Naive thymus-derived CD4-positive, alpha-beta T cell (primary cell): ENCODE measurements around the gene CEP72. TPM values are rescaled to one million over a fixed set of nuclear protein-coding genes. Genes with fewer than 3 reads are reported as not detected.

Experiments used
- ATAC-seq: fragments of 150-1000 bp; cut with Tn5 transposase; 2 replicates; pipeline ENCODE4 v1.10.0; 2021; ENCODE audit warnings: mild to moderate bottlenecking, moderate library complexity
- CTCF ChIA-PET: fragments of 350-600 bp; sonication (Branson Sonifier 250); formaldehyde crosslinking; loops from one replicate; lab custom pipeline; 2021; ENCODE audit warnings: antibody characterized with exemption; lab: Charles Lee
- POLR2A ChIA-PET: fragments of 350-600 bp; sonication (Branson Sonifier 250); formaldehyde crosslinking; loops from one replicate; lab custom pipeline; 2021; ENCODE audit warnings: antibody characterized with exemption, inconsistent platforms; lab: Charles Lee
- DNase-seq, 9 donors: peaks; one replicate each; pipeline versions ENCODE4 v3.0.0 to v3.0.0-alpha.2; 2020 to 2022; ENCODE audit warnings: mixed read lengths in 1 of 9
- H3K27ac ChIP-seq: one replicate; pipeline ENCODE4 v1.7.0; 2013; ENCODE audit warnings: mild to moderate bottlenecking, low read depth, low read length, moderate library complexity
- H3K27me3 ChIP-seq, 2 donors: one replicate each; pipeline ENCODE4 v1.7.0; 2013; ENCODE audit warnings: low read length in 2 of 2, mild to moderate bottlenecking in 2 of 2, moderate library complexity in 2 of 2; ENCODE audit not compliant: control insufficient read depth in 2 of 2, insufficient read depth in 2 of 2
- H3K36me3 ChIP-seq, 3 experiments: 1 replicate in 2 of 3; 2 replicates in 1 of 3; pipeline ENCODE4 v1.7.0; 2013; ENCODE audit warnings: low read length in 3 of 3, mild to moderate bottlenecking in 3 of 3, moderate library complexity in 1 of 3; ENCODE audit not compliant: insufficient read depth in 3 of 3, control insufficient read depth in 2 of 3
- H3K4me1 ChIP-seq, 2 donors: one replicate each; pipeline ENCODE4 v1.7.0; 2013; ENCODE audit warnings: low read length in 2 of 2, mild to moderate bottlenecking in 2 of 2, moderate library complexity in 1 of 2; ENCODE audit not compliant: control insufficient read depth in 2 of 2, insufficient read depth in 2 of 2
- H3K4me3 ChIP-seq: 2 replicates; pipeline ENCODE4 v1.7.0; 2013; ENCODE audit warnings: mild to moderate bottlenecking, low read length
- H3K9me3 ChIP-seq, 3 experiments: 1 replicate in 2 of 3; 2 replicates in 1 of 3; pipeline ENCODE4 v1.7.0; 2013; ENCODE audit warnings: low read length in 3 of 3; ENCODE audit not compliant: control insufficient read depth in 2 of 3
- H3K27ac Mint-ChIP-seq, 9 donors: one replicate each; pipeline ENCODE4 v1.8.0; 2020 to 2022; ENCODE audit warnings: mixed read lengths in 9 of 9, mild to moderate bottlenecking in 8 of 9, moderate library complexity in 5 of 9, inconsistent platforms in 2 of 9
- H3K27me3 Mint-ChIP-seq, 5 donors: one replicate each; pipeline ENCODE4 v1.8.0; 2021 to 2022; ENCODE audit warnings: mixed read lengths in 5 of 5, mild to moderate bottlenecking in 1 of 5
- H3K36me3 Mint-ChIP-seq, 5 donors: one replicate each; pipeline ENCODE4 v1.8.0; 2020 to 2022; ENCODE audit warnings: mixed read lengths in 5 of 5, mild to moderate bottlenecking in 3 of 5, inconsistent platforms in 1 of 5
- H3K4me1 Mint-ChIP-seq, 7 donors: one replicate each; pipeline ENCODE4 v1.8.0; 2020 to 2022; ENCODE audit warnings: mixed read lengths in 7 of 7, mild to moderate bottlenecking in 3 of 7, inconsistent platforms in 1 of 7
- H3K4me3 Mint-ChIP-seq, 10 donors: one replicate each; pipeline ENCODE4 v1.8.0; 2020 to 2022; ENCODE audit warnings: mild to moderate bottlenecking in 10 of 10, mixed read lengths in 10 of 10, moderate library complexity in 6 of 10, inconsistent platforms in 2 of 10
- H3K9me3 Mint-ChIP-seq, 11 donors: one replicate each; pipeline ENCODE4 v1.8.0; 2020 to 2022; ENCODE audit warnings: mixed read lengths in 11 of 11, mild to moderate bottlenecking in 4 of 11, inconsistent platforms in 1 of 11, moderate library complexity in 1 of 11
- intact Hi-C, 2 donors: fragments of 100-400 bp; cut with micrococcal nuclease; formaldehyde crosslinking; loops; one replicate each; pipeline ENCODE4 v1.15.1; 2023
- polyA plus RNA-seq, 2 donors: library from polyadenylated mRNA; unstranded; fragments of 300-500 nt; fragmentation: Illumina TruSeq; gene quantifications; one replicate each; pipeline ENCODE4 v1.2.3, GENCODE V29; 2021
- total RNA-seq, 6 experiments: library from RNA in 5 of 6; stranded (reverse) in 5 of 6; gene quantifications; 1 replicate in 5 of 6; 2 replicates in 1 of 6; pipeline ENCODE4 v1.2.3 and lab custom pipeline; 2021 to 2026

The CEP72 gene, protein sequence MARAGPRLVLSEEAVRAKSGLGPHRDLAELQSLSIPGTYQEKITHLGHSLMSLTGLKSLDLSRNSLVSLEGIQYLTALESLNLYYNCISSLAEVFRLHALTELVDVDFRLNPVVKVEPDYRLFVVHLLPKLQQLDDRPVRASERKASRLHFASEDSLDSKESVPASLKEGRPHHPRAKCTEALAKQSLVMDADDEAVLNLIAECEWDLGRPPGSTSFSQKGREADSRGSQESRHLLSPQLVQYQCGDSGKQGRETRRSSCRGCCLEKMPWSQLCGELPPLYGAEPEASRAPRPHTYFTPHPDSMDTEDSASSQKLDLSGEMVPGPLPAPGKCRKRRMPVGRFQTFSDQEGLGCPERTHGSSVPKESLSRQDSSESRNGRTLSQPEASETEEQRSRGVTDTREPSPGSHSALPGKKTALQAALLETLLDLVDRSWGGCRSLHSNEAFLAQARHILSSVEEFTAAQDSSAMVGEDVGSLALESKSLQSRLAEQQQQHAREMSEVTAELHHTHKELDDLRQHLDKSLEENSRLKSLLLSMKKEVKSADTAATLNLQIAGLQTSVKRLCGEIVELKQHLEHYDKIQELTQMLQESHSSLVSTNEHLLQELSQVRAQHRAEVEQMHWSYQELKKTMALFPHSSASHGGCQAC
- total RNA-seq (10 to 100 TPM; 13.4 to 33.8 (median 22.7) TPM), polyA plus RNA-seq (1 to 10 TPM; 6.0 to 8.7 TPM), total RNA-seq (lab: John Stamatoyannopoulos, UW) (22.9 reads per million, percentile 53 among the genes with 10 or more reads in this experiment)

GRCh38 chr5:611731-612486 lies at the start of gene CEP72:
TSS of gene CEP72 (plus strand) at chr5:612340. CDS start at chr5:612362, 22 bp downstream.
- Histone ChIP-seq H3K27ac (peak within 1 kb of the TSS; percentile 75), H3K9me3 (no peaks in the 10 kb centered on the region), H3K27me3 (no peaks in the 10 kb centered on the region), H3K4me1 (peaks cover 5 to 7% of the 10 kb centered on the region in 2 donors), H3K36me3 (no peaks in the 10 kb centered on the region), H3K4me3 (peak within 1 kb of the TSS; percentile 59)
- POLR2A ChIA-PET = interaction anchor here (0.6 to 2.4 kb wide), 5 partner anchors 10 to 394 kb away, joined by 3 to 6 read pairs (median 4); partner anchors contain the start of genes BRD9, CCDC127, SDHA and TRIP13
- peaks cover 36 to 60% (median 56%) of the 10 kb centered on the region in 7 donors for H3K4me1 Mint-ChIP-seq
- CTCF ChIA-PET = no interaction called here
- H3K9me3 Mint-ChIP-seq = peaks cover 0 to 3% (median 0%) of the 10 kb centered on the region in 11 donors
- peak; percentile 98 for ATAC-seq
- peak within 1 kb of the TSS; percentile 76 to 96 (median 85) for H3K27ac Mint-ChIP-seq
- peaks cover 0 to 14% (median 8%) of the 10 kb centered on the region in 5 donors for H3K27me3 Mint-ChIP-seq
- peak within 1 kb of the TSS; percentile 84 to 99 (median 95) for H3K4me3 Mint-ChIP-seq
- intact Hi-C loops = loop anchor here (1.0 to 10.0 kb wide), 12 partner anchors 67 to 1193 kb away; partner anchors contain the start of genes BRD9 (in 1 of the 2), NDUFS6 (in 1 of the 2), PDCD6 (in 1 of the 2) and TRIP13 (in 1 of the 2)
- DNase-seq = peak; percentile 81 to 96 (median 88)
- peaks cover 0 to 12% (median 9%) of the 10 kb centered on the region in 5 donors for H3K36me3 Mint-ChIP-seq

DNA sequence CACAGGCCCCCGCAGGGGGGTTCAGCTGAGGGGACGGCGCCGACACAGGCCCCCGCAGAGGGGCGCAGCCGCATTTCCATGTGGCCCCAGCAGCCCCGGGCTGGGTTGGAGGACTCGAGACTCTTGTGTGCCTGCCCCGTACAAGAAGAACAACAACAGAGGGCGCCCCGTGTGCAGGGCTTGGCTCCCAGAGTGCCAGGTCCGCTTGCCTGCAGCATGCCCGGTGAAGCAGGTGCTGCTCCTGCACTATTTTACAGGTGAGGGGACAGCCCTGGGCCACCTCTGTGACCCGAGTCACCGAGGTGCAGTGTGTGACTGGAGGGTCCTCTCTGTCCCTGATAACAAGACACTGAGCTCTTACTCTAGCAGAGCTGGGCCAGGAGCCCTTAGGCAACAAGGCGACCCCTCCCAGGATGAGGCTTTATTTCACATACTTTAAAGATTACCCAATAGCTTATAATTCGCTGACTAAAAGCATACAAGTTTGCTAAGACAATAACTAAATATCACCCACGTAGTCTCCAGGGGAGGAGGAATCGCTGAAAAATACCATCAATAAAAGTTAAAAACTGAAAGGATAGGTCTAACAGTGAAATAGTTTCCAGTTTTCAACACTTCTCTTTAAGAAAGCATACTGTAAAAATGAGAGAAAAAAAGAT lies 46.2 kb upstream of the CEP72 start:
- intact Hi-C loops = no loop called here
- H3K4me1 ChIP-seq = no peaks in the 10 kb centered on the region
- H3K36me3 ChIP-seq = no peaks in the 10 kb centered on the region
- peaks cover 0 to 3% (median 0%) of the 10 kb centered on the region in 7 donors for H3K4me1 Mint-ChIP-seq
- no peak overlapping the region for H3K27ac ChIP-seq
- H3K9me3 Mint-ChIP-seq = peaks cover 0 to 9% (median 0%) of the 10 kb centered on the region in 11 donors
- no peak overlapping the region for H3K27ac Mint-ChIP-seq
- H3K27me3 ChIP-seq = no peaks in the 10 kb centered on the region
- ChIA-PET POLR2A (no interaction called here), CTCF (no interaction called here)
- peaks cover 17 to 27% (median 22%) of the 10 kb centered on the region in 5 donors for H3K27me3 Mint-ChIP-seq
- no peak overlapping the region for H3K4me3 Mint-ChIP-seq
- no peaks in the 10 kb centered on the region for H3K9me3 ChIP-seq
- no peak for ATAC-seq
- H3K36me3 Mint-ChIP-seq = peaks cover 0 to 5% (median 0%) of the 10 kb centered on the region in 5 donors
- no peak overlapping the region for H3K4me3 ChIP-seq
- DNase-seq = no peak

DNA sequence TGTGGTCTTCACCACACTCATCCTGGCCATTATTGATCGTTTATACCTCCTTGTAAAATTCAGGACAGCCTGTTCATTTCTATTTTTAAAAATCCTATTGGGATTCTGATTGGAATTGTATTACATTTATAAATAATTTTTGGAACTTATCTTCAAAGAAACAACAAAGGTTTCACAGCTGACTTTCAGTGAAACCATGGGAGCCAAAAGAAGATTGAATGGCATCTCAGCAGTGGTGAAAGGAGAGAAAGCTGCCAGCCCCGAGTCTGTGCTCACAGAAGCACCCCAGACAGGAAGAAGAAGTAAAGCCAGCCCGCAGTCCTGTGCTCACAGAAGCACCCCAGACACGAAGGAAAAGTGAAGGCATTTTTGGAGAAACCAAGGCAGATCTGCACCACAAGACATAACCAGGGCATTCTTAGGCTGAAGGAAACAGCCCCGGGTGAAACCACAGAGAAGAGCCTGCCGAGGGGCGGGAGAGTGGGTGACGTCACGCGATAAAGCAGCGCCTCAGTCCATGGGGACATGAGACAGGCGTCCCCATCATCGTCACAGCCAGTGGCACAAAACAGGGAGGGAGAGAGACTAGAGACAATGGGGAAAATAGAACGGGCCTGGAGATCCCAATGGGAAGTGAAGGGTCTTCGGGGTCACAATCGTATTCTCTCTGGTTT lies 45.4 kb upstream of the CEP72 start:
- H3K27ac Mint-ChIP-seq = no peak overlapping the region
- no peak for ATAC-seq
- Histone ChIP-seq H3K4me3 (no peak overlapping the region), H3K36me3 (no peaks in the 10 kb centered on the region), H3K4me1 (no peaks in the 10 kb centered on the region), H3K27ac (no peak overlapping the region), H3K27me3 (no peaks in the 10 kb centered on the region), H3K9me3 (no peaks in the 10 kb centered on the region)
- ChIA-PET CTCF (no interaction called here), POLR2A (no interaction called here)
- peaks cover 0 to 3% (median 0%) of the 10 kb centered on the region in 7 donors for H3K4me1 Mint-ChIP-seq
- no peak overlapping the region for H3K4me3 Mint-ChIP-seq
- H3K27me3 Mint-ChIP-seq = peaks cover 17 to 25% (median 22%) of the 10 kb centered on the region in 5 donors
- intact Hi-C loops = no loop called here
- H3K36me3 Mint-ChIP-seq = peaks cover 0 to 5% (median 0%) of the 10 kb centered on the region in 5 donors
- DNase-seq = no peak
- H3K9me3 Mint-ChIP-seq = peaks cover 0 to 9% (median 0%) of the 10 kb centered on the region in 11 donors

DNA sequence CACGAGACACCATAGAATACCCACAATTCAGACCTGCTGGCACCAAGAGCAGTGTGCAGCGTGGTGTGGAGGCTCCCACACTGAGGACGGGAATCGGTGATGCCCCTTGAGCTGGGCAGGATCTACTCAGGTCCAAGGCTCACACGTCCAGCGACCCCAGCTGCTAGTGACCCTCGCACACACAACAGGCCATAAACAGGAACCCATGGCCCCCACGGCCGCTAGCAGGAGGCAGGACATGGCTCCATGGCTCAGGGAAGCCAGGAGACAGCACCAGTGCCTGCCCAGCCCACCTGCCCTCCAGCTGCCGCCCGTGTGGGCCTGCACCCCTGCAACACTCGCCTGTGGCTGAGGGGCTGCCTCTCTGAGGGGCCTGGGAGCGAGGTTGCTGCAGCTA lies 44.5 kb upstream of the CEP72 start:
- Mint-ChIP-seq H3K27me3 (peaks cover 20 to 27% (median 22%) of the 10 kb centered on the region in 5 donors), H3K36me3 (peaks cover 0 to 5% (median 0%) of the 10 kb centered on the region in 5 donors), H3K4me3 (no peak overlapping the region), H3K9me3 (peaks cover 0 to 9% (median 0%) of the 10 kb centered on the region in 11 donors), H3K4me1 (peaks cover 0 to 3% (median 0%) of the 10 kb centered on the region in 7 donors), H3K27ac (no peak overlapping the region)
- Histone ChIP-seq H3K36me3 (no peaks in the 10 kb centered on the region), H3K27ac (no peak overlapping the region), H3K9me3 (no peaks in the 10 kb centered on the region), H3K4me3 (no peak overlapping the region), H3K4me1 (no peaks in the 10 kb centered on the region), H3K27me3 (no peaks in the 10 kb centered on the region)
- intact Hi-C loops = no loop called here
- CTCF ChIA-PET = no interaction called here
- DNase-seq = no peak
- POLR2A ChIA-PET = no interaction called here
- no peak for ATAC-seq

DNA sequence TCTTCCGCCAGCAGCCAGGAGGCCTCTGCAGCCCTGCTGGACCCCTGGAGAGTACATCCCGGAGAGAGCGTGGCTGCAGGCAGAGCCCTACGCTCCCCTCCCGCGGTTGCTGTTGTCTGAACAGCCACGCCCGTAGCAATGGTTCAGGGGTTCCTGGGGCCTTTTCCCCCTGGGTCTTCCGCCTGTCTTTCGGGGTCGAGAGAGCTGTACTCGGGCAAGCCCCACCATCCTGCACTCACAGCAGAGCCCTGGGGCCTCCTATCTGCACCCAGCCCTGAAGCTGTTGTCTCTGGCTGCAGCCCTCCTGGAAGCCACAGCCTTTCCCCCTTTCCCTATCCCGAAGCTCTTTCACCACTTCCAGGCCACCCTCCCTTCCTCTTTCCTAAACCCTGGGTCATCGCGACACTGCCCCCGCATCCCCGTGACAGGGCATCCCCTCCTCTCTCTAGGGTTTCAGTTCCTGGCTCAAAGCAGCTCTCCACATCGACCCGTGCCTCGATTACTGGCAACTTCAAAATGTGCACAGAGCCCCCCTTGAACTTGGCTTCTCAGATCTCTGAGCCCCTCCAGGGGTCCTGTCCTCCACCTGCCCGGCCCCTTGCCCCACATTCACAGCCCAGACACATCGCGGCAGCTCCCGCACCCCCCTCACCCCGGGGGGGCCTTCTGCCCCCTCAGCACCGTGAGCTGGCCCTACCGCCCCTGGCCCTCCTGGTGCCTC lies 43.9 kb upstream of the CEP72 start:
- Histone ChIP-seq H3K27me3 (no peaks in the 10 kb centered on the region), H3K4me3 (no peak overlapping the region), H3K27ac (no peak overlapping the region), H3K9me3 (no peaks in the 10 kb centered on the region), H3K36me3 (no peaks in the 10 kb centered on the region), H3K4me1 (no peaks in the 10 kb centered on the region)
- DNase-seq = no peak
- no peak overlapping the region for H3K27ac Mint-ChIP-seq
- peaks cover 23 to 27% (median 25%) of the 10 kb centered on the region in 5 donors for H3K27me3 Mint-ChIP-seq
- POLR2A ChIA-PET = no interaction called here
- H3K9me3 Mint-ChIP-seq = peaks cover 0 to 9% (median 0%) of the 10 kb centered on the region in 11 donors
- ATAC-seq = no peak
- intact Hi-C loops = no loop called here
- H3K4me3 Mint-ChIP-seq = no peak overlapping the region
- CTCF ChIA-PET = no interaction called here
- peaks cover 0 to 3% (median 0%) of the 10 kb centered on the region in 7 donors for H3K4me1 Mint-ChIP-seq
- H3K36me3 Mint-ChIP-seq = peaks cover 0 to 5% (median 0%) of the 10 kb centered on the region in 5 donors
